ENCODE results near the gene CFAP74.

- TF ChIP-seq POLR2A (IDR thresholded peaks at IDR 0.05) (no peak), CTCF (IDR thresholded peaks at IDR 0.05) (no peak)
Observed at GRCh38 chr1:1985375-1986050, 18.1 kb downstream of the CFAP74 start.

All from thyroid gland (tissue), 4 donors.